CD4-positive, alpha-beta memory T cell (primary cell): ENCODE data around the gene NDUFV1. TPM values are rescaled to one million over a fixed set of nuclear protein-coding genes. Genes with fewer than 3 reads are reported as not detected.

Source experiments
- CTCF ChIA-PET: fragments of 350-600 bp; sonication (Branson Sonifier 250); formaldehyde crosslinking; loops from one replicate; lab custom pipeline; 2021; ENCODE audit warnings: inconsistent platforms; ENCODE audit not compliant: partially characterized antibody; lab: Charles Lee
- POLR2A ChIA-PET: fragments of 350-600 bp; sonication (Branson Sonifier 250); formaldehyde crosslinking; loops from one replicate; lab custom pipeline; 2021; ENCODE audit not compliant: partially characterized antibody; lab: Charles Lee
- DNase-seq, 5 donors: peaks; one replicate each; pipeline versions ENCODE4 v3.0.0 to v3.0.0-alpha.2; 2020 to 2022; ENCODE audit warnings: mixed read lengths in 1 of 5
- H3K27ac ChIP-seq: one replicate; pipeline ENCODE4 v1.7.0; 2013; ENCODE audit warnings: low read depth, low read length
- H3K27me3 ChIP-seq: 2 replicates; pipeline ENCODE4 v1.7.0; 2013; ENCODE audit warnings: mild to moderate bottlenecking, low read length, moderate library complexity; ENCODE audit not compliant: insufficient read depth
- H3K36me3 ChIP-seq: 2 replicates; pipeline ENCODE4 v1.7.0; 2013; ENCODE audit warnings: mild to moderate bottlenecking, low read length, moderate library complexity; ENCODE audit not compliant: insufficient read depth
- H3K4me1 ChIP-seq: 2 replicates; pipeline ENCODE4 v1.7.0; 2013; ENCODE audit warnings: mild to moderate bottlenecking, low read length, moderate library complexity; ENCODE audit not compliant: insufficient read depth
- H3K4me3 ChIP-seq, 2 donors: one replicate each; pipeline ENCODE4 v1.7.0; 2013; ENCODE audit warnings: low read length in 2 of 2, mild to moderate bottlenecking in 1 of 2
- H3K9me3 ChIP-seq, 2 donors: one replicate each; pipeline ENCODE4 v1.7.0; 2013; ENCODE audit warnings: low read length in 2 of 2, control low read depth in 1 of 2; ENCODE audit not compliant: control insufficient read depth in 1 of 2
- H3K27ac Mint-ChIP-seq, 7 donors: one replicate each; pipeline ENCODE4 v1.8.0; 2020 to 2021; ENCODE audit warnings: mixed read lengths in 7 of 7, mild to moderate bottlenecking in 6 of 7, inconsistent platforms in 3 of 7, moderate library complexity in 3 of 7
- H3K27me3 Mint-ChIP-seq, 2 donors: one replicate each; pipeline ENCODE4 v1.8.0; 2020 to 2021; ENCODE audit warnings: mixed read lengths in 2 of 2
- H3K36me3 Mint-ChIP-seq, 2 donors: one replicate each; pipeline ENCODE4 v1.8.0; 2020 to 2021; ENCODE audit warnings: mixed read lengths in 2 of 2, inconsistent platforms in 1 of 2, mild to moderate bottlenecking in 1 of 2
- H3K4me1 Mint-ChIP-seq, 4 donors: one replicate each; pipeline ENCODE4 v1.8.0; 2020 to 2021; ENCODE audit warnings: mixed read lengths in 4 of 4, mild to moderate bottlenecking in 1 of 4
- H3K4me3 Mint-ChIP-seq, 8 donors: one replicate each; pipeline ENCODE4 v1.8.0; 2020 to 2021; ENCODE audit warnings: mixed read lengths in 8 of 8, mild to moderate bottlenecking in 7 of 8, moderate library complexity in 6 of 8, inconsistent platforms in 3 of 8
- H3K9me3 Mint-ChIP-seq, 8 donors: one replicate each; pipeline ENCODE4 v1.8.0; 2020 to 2021; ENCODE audit warnings: mixed read lengths in 8 of 8, mild to moderate bottlenecking in 5 of 8, inconsistent platforms in 3 of 8, moderate library complexity in 1 of 8
- intact Hi-C: fragments of 100-400 bp; cut with micrococcal nuclease; formaldehyde crosslinking; loops from one replicate; pipeline ENCODE4 v1.15.1; 2023
- polyA plus RNA-seq, 2 donors: library from polyadenylated mRNA; unstranded; fragments of 300-500 nt; fragmentation: Illumina TruSeq; gene quantifications; one replicate each; pipeline ENCODE4 v1.2.3, GENCODE V29; 2021
- total RNA-seq, 2 experiments: library from RNA; stranded (reverse); gene quantifications; one replicate each; pipeline ENCODE4 v1.2.3, GENCODE V29; 2021

NDUFV1 gene
- total and polyA plus RNA-seq, 4 experiments from 2014 or later, result 124 to 212 (median 169) TPM

DNA sequence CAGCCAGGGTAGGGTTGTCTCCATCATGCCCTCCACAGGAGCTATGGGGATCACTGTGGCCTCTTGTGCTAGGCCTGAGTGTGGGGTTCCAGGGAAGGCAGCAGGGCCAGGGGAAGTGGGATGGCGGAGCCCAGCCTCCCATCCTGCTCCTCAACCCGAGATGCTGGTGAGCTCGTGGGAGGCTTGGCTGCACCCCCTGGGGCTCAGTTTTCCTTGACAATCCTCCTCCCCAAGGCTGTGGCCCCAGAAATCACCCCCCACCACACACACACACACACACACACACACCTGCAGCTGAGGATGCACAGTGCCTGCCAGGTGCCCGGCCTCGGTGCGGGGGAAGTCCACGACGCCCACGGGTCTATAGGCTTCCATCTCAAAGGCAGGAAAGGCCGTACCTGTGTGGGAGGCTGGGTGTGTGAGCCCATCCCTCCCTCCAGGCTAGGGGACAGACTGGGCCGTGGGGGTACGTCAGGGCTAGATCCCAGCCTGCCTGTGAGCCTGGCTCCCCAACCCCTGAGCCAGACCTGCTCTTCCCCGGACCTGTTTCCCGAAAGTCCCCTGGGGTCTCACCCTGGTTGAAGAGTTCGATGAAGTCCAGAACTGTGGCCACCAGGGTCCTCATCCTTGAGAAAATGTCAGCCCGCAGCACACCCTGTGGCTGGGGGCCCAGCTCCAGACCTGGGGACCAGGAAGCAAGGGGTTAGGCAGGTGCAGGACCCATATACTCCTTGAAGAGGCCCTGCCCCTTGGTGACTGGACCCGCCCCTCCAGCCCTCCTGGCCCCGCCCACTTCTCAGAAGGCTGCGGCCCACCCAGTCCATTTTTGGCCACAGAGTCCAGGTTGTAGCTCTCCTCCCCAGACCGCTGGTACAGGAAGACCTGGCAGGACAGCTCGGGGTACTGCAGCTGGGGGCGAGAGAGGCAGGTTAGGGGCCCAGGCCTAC is 38.0 kb downstream of the NDUFV1 start:
- peaks cover 0 to 3% (median 0%) of the 10 kb centered on the region in 8 donors for H3K9me3 Mint-ChIP-seq
- ChIA-PET CTCF (interaction anchor here (0.6 to 2.2 kb wide), 3 partner anchors 9 to 15 kb away, joined by 3 to 6 read pairs (median 3); partner anchors contain the start of gene NUDT8), POLR2A (interaction anchor here (0.6 to 4.4 kb wide), 2 partner anchors 15 to 515 kb away, joined by 5 to 26 read pairs; partner anchors contain the start of gene NUDT8)
- H3K4me1 ChIP-seq, result peaks cover 28% of the 10 kb centered on the region
- no peaks in the 10 kb centered on the region for H3K9me3 ChIP-seq
- no peak overlapping the region for H3K27ac ChIP-seq
- no peaks in the 10 kb centered on the region for H3K27me3 Mint-ChIP-seq
- no peaks in the 10 kb centered on the region for H3K36me3 Mint-ChIP-seq
- DNase-seq, result no peak
- peak overlapping the region in 1 of 8 donors; percentile 22 for H3K4me3 Mint-ChIP-seq
- H3K27me3 ChIP-seq, result no peaks in the 10 kb centered on the region
- H3K36me3 ChIP-seq, result no peaks in the 10 kb centered on the region
- H3K27ac Mint-ChIP-seq, result no peak overlapping the region
- intact Hi-C loops, result no loop called here
- H3K4me3 ChIP-seq, result no peak overlapping the region
- H3K4me1 Mint-ChIP-seq, result peaks cover 13 to 37% (median 27%) of the 10 kb centered on the region in 4 donors

DNA sequence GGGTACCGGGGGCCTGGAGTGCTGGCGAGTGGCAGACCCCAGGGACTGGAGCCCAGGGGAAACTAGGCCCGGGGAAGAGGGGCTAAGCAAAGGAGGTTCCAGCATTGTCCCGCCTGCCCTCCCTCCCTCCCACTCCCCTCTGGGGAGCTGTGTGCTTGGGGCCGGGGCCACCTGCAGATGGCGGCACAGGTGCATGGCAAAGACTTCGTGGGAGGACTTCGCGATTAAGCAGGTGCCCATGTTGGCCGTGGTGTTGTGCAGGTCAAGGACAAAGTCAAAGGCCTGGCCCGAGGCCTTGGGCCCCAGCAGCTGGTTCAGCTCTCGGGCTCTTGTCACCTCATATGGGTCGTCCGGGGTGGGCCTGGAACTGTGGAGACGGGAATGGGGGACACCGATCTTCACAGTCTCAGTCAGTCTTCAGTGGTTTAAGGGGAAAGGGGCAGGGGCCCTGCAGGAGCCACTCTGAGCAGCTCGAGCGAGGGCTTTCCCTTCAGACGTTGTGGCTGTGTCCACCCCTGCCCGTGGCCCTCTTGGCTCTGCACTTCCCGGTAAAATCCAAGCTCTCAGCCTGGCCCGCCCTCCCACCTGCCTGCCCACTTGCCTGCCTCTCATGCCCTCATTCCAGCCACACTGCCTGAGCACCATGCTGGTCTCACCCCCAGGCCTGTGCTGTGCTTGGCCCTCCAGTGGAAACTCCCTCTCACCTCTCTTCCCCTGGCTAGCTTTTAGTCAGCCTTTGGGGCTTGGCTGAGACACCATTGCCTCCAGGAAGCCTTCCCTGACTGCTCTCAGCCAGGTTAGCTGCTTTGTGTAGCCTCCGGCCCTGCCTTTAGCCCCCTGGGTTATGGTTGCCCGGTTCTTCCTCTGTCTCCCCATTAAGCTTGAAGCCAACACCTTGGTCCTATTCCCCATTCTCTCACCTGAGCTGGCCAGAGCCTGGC is 39.1 kb downstream of the NDUFV1 start:
- no peaks in the 10 kb centered on the region for H3K27me3 Mint-ChIP-seq
- CTCF ChIA-PET, result interaction anchor here (1.2 to 3.1 kb wide), 3 partner anchors 11 to 16 kb away, joined by 3 to 12 read pairs (median 6); partner anchors contain the start of gene NUDT8
- H3K27ac Mint-ChIP-seq, result peak overlapping the region; percentile 25 to 91 (median 79)

DNA sequence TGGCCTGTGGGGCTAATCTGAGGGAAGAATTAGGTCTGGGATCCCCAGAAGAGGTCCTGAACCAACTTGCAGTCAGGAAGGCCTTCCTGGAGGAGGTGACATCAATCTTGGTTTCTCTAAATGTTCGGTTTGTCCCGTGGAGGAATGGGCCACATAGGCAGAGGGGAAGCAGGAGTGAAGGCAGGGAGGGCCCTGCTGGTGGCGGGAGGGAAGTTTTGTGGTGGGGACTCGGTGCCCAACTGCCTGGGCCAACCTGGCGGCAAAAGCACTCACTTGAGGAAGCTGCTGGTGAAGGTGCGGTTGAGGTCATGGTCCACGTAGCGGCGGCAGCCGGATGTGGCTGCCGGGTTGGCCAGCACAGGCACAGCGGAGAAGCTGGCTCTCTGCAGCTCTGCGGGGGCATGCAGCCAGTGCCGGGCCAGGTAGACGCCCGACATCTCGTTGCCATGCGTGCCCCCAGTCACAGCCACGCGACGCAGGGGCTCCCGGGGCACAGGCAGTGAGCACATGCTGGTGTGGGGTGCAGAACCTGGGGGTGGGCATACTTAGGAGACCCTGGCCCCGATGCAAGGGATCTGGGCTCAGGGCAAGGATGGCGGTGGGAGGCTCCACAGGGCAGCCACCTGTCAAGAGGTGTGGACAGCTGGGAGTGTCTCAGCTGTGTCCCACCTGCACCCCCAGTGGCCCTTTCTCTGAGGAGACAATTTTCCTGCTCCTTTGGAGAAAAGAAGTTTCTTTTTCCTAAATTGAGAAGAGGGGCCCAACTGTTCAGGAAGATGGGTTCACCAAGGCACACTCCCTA is 40.0 kb downstream of the NDUFV1 start:
- no peak overlapping the region for H3K4me3 ChIP-seq
- CTCF ChIA-PET, result interaction anchor here (1.7 to 3.1 kb wide), 3 partner anchors 12 to 17 kb away, joined by 6 to 22 read pairs (median 12); partner anchors contain the start of gene NUDT8
- Mint-ChIP-seq H3K4me1 (peaks cover 16 to 44% (median 35%) of the 10 kb centered on the region in 4 donors), H3K36me3 (peaks cover 0 to 4% of the 10 kb centered on the region in 2 donors), H3K27ac (peak overlapping the region; percentile 25 to 91 (median 79)), H3K4me3 (peak overlapping the region; percentile 15 to 84 (median 71)), H3K9me3 (peaks cover 0 to 3% (median 0%) of the 10 kb centered on the region in 8 donors), H3K27me3 (no peaks in the 10 kb centered on the region)
- intact Hi-C loops, result no loop called here
- DNase-seq, result peak in 4 of 5 donors; percentile 20 to 35 (median 32)
- POLR2A ChIA-PET, result interaction anchor here (1.1 to 4.4 kb wide), 2 partner anchors 17 to 32 kb away, joined by 3 to 26 read pairs; partner anchors contain the start of gene NUDT8
- peaks cover 35% of the 10 kb centered on the region for H3K4me1 ChIP-seq
- H3K27ac ChIP-seq, result no peak overlapping the region
- H3K27me3 ChIP-seq, result no peaks in the 10 kb centered on the region
- no peaks in the 10 kb centered on the region for H3K9me3 ChIP-seq
- H3K36me3 ChIP-seq, result no peaks in the 10 kb centered on the region

More for the DNA sequence above, 39.1 kb downstream of the NDUFV1 start:
- Histone ChIP-seq H3K36me3 (no peaks in the 10 kb centered on the region), H3K27ac (no peak overlapping the region), H3K9me3 (no peaks in the 10 kb centered on the region), H3K4me1 (peaks cover 35% of the 10 kb centered on the region), H3K4me3 (no peak overlapping the region), H3K27me3 (no peaks in the 10 kb centered on the region)
- H3K9me3 Mint-ChIP-seq, result peaks cover 0 to 3% (median 0%) of the 10 kb centered on the region in 8 donors
- intact Hi-C loops, result no loop called here
- no peak for DNase-seq
- peaks cover 16 to 43% (median 35%) of the 10 kb centered on the region in 4 donors for H3K4me1 Mint-ChIP-seq
- H3K4me3 Mint-ChIP-seq, result peak overlapping the region in 6 of 8 donors; percentile 54 to 84 (median 71)
- H3K36me3 Mint-ChIP-seq, result peaks cover 0 to 4% of the 10 kb centered on the region in 2 donors
- POLR2A ChIA-PET, result interaction anchor here (1.1 to 4.4 kb wide), 2 partner anchors 16 to 31 kb away, joined by 3 to 26 read pairs; partner anchors contain the start of gene NUDT8

DNA sequence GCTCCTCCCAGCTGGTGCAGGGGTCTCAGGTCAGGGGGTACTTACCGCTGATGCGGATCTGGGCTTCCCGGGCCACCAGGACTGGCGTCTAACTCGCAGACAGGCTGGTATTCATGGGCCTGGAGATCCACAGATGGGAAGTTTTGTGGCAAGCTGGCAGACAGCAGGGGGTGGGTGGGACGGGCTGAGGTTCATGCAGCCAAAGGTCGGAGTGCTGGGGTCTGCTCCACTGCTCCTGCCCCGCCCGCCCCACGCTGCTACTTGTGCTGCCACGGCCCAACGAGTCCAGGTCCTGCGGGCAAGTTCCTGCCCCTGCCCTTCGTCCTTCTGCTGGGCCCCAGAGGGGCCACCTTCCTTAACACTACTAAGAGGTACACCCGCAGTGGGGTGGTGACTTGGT is 40.7 kb downstream of the NDUFV1 start:
- Histone ChIP-seq H3K27me3 (no peaks in the 10 kb centered on the region), H3K9me3 (no peaks in the 10 kb centered on the region), H3K36me3 (no peaks in the 10 kb centered on the region), H3K4me1 (peaks cover 35% of the 10 kb centered on the region), H3K4me3 (no peak overlapping the region), H3K27ac (no peak overlapping the region)
- no peaks in the 10 kb centered on the region for H3K27me3 Mint-ChIP-seq
- peaks cover 0 to 3% (median 0%) of the 10 kb centered on the region in 8 donors for H3K9me3 Mint-ChIP-seq
- peaks cover 17 to 44% (median 35%) of the 10 kb centered on the region in 4 donors for H3K4me1 Mint-ChIP-seq
- CTCF ChIA-PET, result interaction anchor here (1.7 to 3.1 kb wide), 3 partner anchors 11 to 18 kb away, joined by 6 to 22 read pairs (median 12); partner anchors contain the start of gene NUDT8
- DNase-seq, result no peak
- POLR2A ChIA-PET, result interaction anchor here (0.8 to 4.4 kb wide), 2 partner anchors 10 to 18 kb away, joined by 3 to 26 read pairs; partner anchors contain the start of gene NUDT8
- intact Hi-C loops, result no loop called here
- H3K36me3 Mint-ChIP-seq, result peaks cover 0 to 4% of the 10 kb centered on the region in 2 donors
- H3K27ac Mint-ChIP-seq, result peak overlapping the region in 1 of 7 donors; percentile 71
- peak overlapping the region in 1 of 8 donors; percentile 61 for H3K4me3 Mint-ChIP-seq

DNA sequence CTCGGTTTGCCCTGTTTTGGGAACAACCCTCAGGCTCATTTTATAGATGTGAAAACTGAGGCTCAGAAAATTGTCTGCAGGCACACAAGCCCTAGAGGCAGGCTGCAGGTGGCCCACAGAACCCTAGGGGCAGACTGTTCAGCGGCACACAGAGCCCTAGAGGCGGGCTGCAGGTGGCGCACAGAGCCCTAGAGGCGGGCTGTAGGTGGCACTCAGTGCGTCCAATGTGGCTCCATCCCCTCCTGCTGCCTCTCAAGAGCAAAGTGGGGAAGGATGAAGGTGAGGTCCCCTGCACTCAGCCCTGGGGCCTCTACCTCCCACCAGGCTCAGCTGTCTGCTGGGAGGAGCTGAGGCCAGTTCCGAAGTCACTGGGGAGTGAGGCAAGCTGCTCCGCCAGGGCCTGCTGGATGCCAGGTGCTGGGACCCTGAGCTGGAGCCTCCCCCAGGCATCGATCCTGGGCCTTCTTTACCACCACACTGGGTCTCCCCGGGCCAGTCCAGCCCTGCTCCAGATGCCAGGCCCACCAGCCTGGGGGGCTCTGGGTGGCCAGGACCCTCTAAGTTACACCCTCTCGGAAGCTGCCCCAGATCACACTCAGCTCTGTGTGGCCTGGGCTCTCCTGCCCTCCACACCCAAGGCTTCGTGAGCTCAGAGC is 41.5 kb downstream of the NDUFV1 start:
- H3K27ac ChIP-seq, result no peak overlapping the region
- H3K9me3 Mint-ChIP-seq, result peaks cover 0 to 3% (median 0%) of the 10 kb centered on the region in 8 donors
- intact Hi-C loops, result no loop called here
- peaks cover 20 to 44% (median 35%) of the 10 kb centered on the region in 4 donors for H3K4me1 Mint-ChIP-seq
- H3K27ac Mint-ChIP-seq, result peak overlapping the region in 4 of 7 donors; percentile 8 to 42 (median 20)
- H3K27me3 ChIP-seq, result no peaks in the 10 kb centered on the region
- H3K27me3 Mint-ChIP-seq, result no peaks in the 10 kb centered on the region
- H3K36me3 ChIP-seq, result no peaks in the 10 kb centered on the region
- CTCF ChIA-PET, result interaction anchor here (2.9 to 3.1 kb wide), 2 partner anchors 10 to 18 kb away, joined by 12 to 22 read pairs; partner anchors contain the start of gene NUDT8
- POLR2A ChIA-PET, result interaction anchor here (0.8 to 4.7 kb wide), 5 partner anchors 9 to 35 kb away, joined by 3 to 34 read pairs (median 3); partner anchors contain the start of gene NUDT8
- no peaks in the 10 kb centered on the region for H3K9me3 ChIP-seq
- DNase-seq, result peak in 4 of 5 donors; percentile 30 to 56 (median 47)
- H3K36me3 Mint-ChIP-seq, result peaks cover 0 to 4% of the 10 kb centered on the region in 2 donors
- H3K4me3 ChIP-seq, result no peak overlapping the region
- H3K4me3 Mint-ChIP-seq, result peak overlapping the region in 2 of 8 donors; percentile 36 to 65
- peaks cover 35% of the 10 kb centered on the region for H3K4me1 ChIP-seq
